MCF 10A (cell line): Measurements from ENCODE around the gene HSF4. TPM values are rescaled to one million over a fixed set of nuclear protein-coding genes. Genes with fewer than 3 reads are reported as not detected.

Experiments used
- BruUV-seq: library from RNA; stranded (reverse); fragments of 400-500 nt; replicated peaks from 2 replicates; lab custom pipeline; 2021; lab: Mats Ljungman, UMichigan
- CTCF ChIA-PET: fragments of 300-600 bp; sonication (Branson Sonifier 250); formaldehyde crosslinking; extraction: SDS; loops from one replicate; lab custom pipeline; 2021; ENCODE audit warnings: antibody characterized with exemption, inconsistent platforms; lab: Yijun Ruan, JAX
- POLR2A ChIA-PET: fragments of 300-600, 350-650 bp; sonication (Branson Sonifier 250); formaldehyde crosslinking; extraction: SDS; loops from one replicate; lab custom pipeline; 2020; ENCODE audit warnings: antibody characterized with exemption, inconsistent platforms; lab: Yijun Ruan, JAX
- DNase-seq: peaks from one replicate; pipeline ENCODE4 v3.0.0-alpha.2; 2018; ENCODE audit not compliant: unreplicated experiment
- H3K27ac Mint-ChIP-seq: one replicate; pipeline ENCODE4 v1.8.0; 2022; ENCODE audit warnings: mild to moderate bottlenecking, low read depth, mixed read lengths; ENCODE audit not compliant: unreplicated experiment
- H3K27me3 Mint-ChIP-seq: one replicate; pipeline ENCODE4 v1.8.0; 2022; ENCODE audit warnings: mixed read lengths; ENCODE audit not compliant: insufficient read depth, unreplicated experiment
- H3K36me3 Mint-ChIP-seq: one replicate; pipeline ENCODE4 v1.8.0; 2022; ENCODE audit warnings: mild to moderate bottlenecking, moderate library complexity, mixed read lengths; ENCODE audit not compliant: insufficient read depth, unreplicated experiment
- H3K4me1 Mint-ChIP-seq: one replicate; pipeline ENCODE4 v1.8.0; 2022; ENCODE audit warnings: mixed read lengths; ENCODE audit not compliant: insufficient read depth, unreplicated experiment
- H3K4me3 Mint-ChIP-seq: one replicate; pipeline ENCODE4 v1.8.0; 2022; ENCODE audit warnings: mild to moderate bottlenecking, moderate library complexity, mixed read lengths; ENCODE audit not compliant: unreplicated experiment
- H3K9me3 Mint-ChIP-seq: one replicate; pipeline ENCODE4 v1.8.0; 2022; ENCODE audit warnings: mixed read lengths; ENCODE audit not compliant: unreplicated experiment
- intact Hi-C: fragments of 100-400 bp; cut with micrococcal nuclease; formaldehyde crosslinking; loops from 2 replicates; pipeline ENCODE4 v1.14.1; 2022
- total RNA-seq: library from RNA; stranded (reverse); gene quantifications from 2 replicates; pipeline ENCODE4 v1.2.3, GENCODE V29; 2022
- TF ChIP-seq, protein P1 (sequence below): fragments of 200-600 bp; IDR thresholded peaks from one replicate; pipeline ENCODE4 v1.8.0; 2022; ENCODE audit warnings: antibody characterized with exemption, mild to moderate bottlenecking; ENCODE audit not compliant: unreplicated experiment

The HSF4 gene
- total RNA-seq, 1 experiment from 2014 or later: 34.3 TPM

DNA sequence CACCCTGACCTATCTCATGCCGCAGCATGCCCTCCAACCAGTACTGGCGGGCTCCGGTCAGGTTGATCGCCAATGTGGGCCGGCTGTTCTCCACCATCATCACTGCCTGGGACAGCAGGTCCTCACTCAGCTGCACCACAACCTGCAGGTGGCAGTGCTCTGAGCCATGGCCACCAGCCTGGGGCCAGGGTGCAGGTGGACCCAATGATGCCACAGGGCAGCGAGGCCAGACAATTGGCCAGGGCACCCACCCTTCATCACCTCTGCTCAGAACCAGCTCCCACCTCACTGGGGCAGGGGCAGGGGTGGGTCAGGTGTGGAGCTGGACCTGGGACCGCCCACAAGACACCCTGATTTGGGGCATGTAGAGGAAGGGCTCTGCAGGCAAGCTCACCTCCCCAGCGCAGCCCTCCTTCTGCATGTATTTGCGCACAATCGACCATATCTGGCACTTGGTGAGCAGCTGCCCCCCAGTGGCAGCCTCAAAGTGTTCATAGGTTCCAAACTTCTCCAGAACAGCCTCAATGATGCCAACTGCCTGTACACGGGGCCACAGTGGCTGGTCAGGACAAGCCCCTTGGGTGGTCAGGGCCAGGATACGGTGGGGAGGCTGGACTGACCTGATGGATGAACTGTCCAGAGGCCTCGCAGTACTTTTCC lies 15.0 kb downstream of the HSF4 start:
- POLR2A ChIA-PET: interaction anchor here (0.7 to 1.7 kb wide), 4 partner anchors 10 to 237 kb away, joined by 3 to 6 read pairs (median 3); partner anchors contain the start of gene NOL3
- no peak overlapping the region for H3K4me3 Mint-ChIP-seq
- no TSS peak for BruUV-seq
- TF ChIP-seq, protein P1, sequence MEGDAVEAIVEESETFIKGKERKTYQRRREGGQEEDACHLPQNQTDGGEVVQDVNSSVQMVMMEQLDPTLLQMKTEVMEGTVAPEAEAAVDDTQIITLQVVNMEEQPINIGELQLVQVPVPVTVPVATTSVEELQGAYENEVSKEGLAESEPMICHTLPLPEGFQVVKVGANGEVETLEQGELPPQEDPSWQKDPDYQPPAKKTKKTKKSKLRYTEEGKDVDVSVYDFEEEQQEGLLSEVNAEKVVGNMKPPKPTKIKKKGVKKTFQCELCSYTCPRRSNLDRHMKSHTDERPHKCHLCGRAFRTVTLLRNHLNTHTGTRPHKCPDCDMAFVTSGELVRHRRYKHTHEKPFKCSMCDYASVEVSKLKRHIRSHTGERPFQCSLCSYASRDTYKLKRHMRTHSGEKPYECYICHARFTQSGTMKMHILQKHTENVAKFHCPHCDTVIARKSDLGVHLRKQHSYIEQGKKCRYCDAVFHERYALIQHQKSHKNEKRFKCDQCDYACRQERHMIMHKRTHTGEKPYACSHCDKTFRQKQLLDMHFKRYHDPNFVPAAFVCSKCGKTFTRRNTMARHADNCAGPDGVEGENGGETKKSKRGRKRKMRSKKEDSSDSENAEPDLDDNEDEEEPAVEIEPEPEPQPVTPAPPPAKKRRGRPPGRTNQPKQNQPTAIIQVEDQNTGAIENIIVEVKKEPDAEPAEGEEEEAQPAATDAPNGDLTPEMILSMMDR: peak; percentile 2
- no peaks in the 10 kb centered on the region for H3K9me3 Mint-ChIP-seq
- H3K27ac Mint-ChIP-seq: no peak overlapping the region
- peaks cover 31% of the 10 kb centered on the region for H3K4me1 Mint-ChIP-seq
- intact Hi-C loops: loop anchor here (5.0 kb wide), 1 partner anchor 282 kb away; no protein-coding TSS in a partner anchor
- peaks cover 26% of the 10 kb centered on the region for H3K36me3 Mint-ChIP-seq
- no peaks in the 10 kb centered on the region for H3K27me3 Mint-ChIP-seq
- CTCF ChIA-PET: no interaction called here
- DNase-seq: no peak

DNA sequence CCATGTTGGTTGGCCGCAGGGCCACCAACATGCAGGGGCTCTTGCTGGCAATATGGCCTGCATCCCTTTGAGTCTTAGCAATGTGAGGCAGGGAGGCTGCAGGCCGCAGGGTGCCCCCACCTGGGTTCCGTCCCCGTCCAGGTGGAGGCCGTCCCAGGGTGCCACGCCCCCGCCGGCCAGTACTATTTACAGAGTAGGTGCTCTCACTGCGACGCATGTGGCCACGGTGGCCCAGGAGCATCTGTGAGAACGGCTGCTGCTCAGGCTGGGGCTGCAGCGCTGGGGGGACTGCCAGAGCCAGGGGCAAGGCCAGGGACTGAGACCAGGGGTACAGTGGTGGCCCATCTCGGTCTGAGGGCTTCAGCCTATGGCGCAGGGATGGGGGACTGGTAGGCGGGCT lies 15.6 kb downstream of the HSF4 start:
- H3K36me3 Mint-ChIP-seq: peaks cover 20% of the 10 kb centered on the region
- H3K4me3 Mint-ChIP-seq: no peak overlapping the region
- H3K27ac Mint-ChIP-seq: no peak overlapping the region
- ChIA-PET POLR2A (interaction anchor here (1.1 kb wide), 1 partner anchor 152 kb away, joined by 3 read pairs; no protein-coding TSS in a partner anchor), CTCF (interaction anchor here (2.0 kb wide), 1 partner anchor 19 kb away, joined by 10 read pairs; the partner anchor contains the start of genes FBXL8 and TRADD)
- no peaks in the 10 kb centered on the region for H3K9me3 Mint-ChIP-seq
- peaks cover 33% of the 10 kb centered on the region for H3K4me1 Mint-ChIP-seq
- TF ChIP-seq, protein P1: no peak
- no peaks in the 10 kb centered on the region for H3K27me3 Mint-ChIP-seq
- intact Hi-C loops: loop anchor here (5.0 kb wide), 1 partner anchor 283 kb away; no protein-coding TSS in a partner anchor
- no peak for DNase-seq
- BruUV-seq: no TSS peak

DNA sequence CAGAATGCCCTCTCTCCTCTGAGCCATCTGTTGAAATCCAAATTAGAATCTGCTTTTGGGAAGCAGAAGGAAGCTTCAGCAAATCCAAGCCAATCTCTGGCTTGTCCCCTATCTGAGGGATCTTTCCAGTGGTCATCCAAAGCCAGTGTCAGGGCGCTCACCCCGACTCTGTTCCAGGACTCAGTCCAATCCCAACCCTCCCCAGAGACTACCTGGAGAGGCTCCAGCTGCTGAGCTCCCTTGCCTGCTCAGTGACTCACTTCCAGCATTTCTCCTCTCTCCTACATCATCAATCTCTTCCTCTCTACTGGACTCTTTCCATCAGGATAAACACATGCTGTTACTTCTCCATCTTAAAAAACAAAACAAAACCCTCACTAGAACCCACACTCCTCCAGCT lies 16.8 kb downstream of the HSF4 start:
- BruUV-seq: no TSS peak
- Mint-ChIP-seq H3K9me3 (no peaks in the 10 kb centered on the region), H3K4me3 (no peak overlapping the region), H3K4me1 (peaks cover 26% of the 10 kb centered on the region), H3K27ac (no peak overlapping the region), H3K27me3 (no peaks in the 10 kb centered on the region), H3K36me3 (peaks cover 10% of the 10 kb centered on the region)
- peak; percentile 74 for DNase-seq
- intact Hi-C loops: loop anchor here (5.0 kb wide), 1 partner anchor 284 kb away; no protein-coding TSS in a partner anchor
- TF ChIP-seq, protein P1: no peak
- POLR2A ChIA-PET: interaction anchor here (0.6 to 4.9 kb wide), 7 partner anchors 11 to 234 kb away, joined by 3 to 24 read pairs (median 4); partner anchors contain the start of genes E2F4, FBXL8, PHAF1 and TRADD
- CTCF ChIA-PET: interaction anchor here (2.0 kb wide), 1 partner anchor 21 kb away, joined by 10 read pairs; the partner anchor contains the start of genes FBXL8 and TRADD

DNA sequence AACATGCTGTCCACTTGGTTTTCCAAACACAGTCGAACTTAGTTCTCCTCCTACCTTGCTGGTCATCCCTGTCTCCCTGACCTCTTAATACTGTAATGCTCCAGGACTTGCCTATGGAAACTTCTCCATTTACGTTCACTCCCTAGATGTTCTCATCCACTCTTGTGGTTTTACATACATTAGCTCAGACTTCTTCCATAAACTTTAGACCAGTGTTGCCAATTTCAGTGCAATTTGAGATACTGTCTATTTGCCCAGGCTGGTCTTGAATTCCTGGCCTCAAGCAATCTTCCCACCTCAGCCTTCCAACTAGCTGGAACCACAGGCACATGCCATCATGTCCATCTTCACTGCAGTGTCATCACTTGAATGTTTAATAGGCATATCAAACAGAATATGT lies 17.7 kb downstream of the HSF4 start:
- POLR2A ChIA-PET: interaction anchor here (1.3 to 4.9 kb wide), 8 partner anchors 8 to 65 kb away, joined by 4 to 46 read pairs (median 10); partner anchors contain the start of genes ELMO3, FBXL8, FHOD1 and NOL3
- no peak for DNase-seq
- H3K4me3 Mint-ChIP-seq: no peak overlapping the region
- CTCF ChIA-PET: interaction anchor here (0.6 to 2.0 kb wide), 5 partner anchors 9 to 188 kb away, joined by 3 to 10 read pairs (median 4); partner anchors contain the start of genes ELMO3, FBXL8 and TRADD
- H3K27me3 Mint-ChIP-seq: no peaks in the 10 kb centered on the region
- H3K4me1 Mint-ChIP-seq: peaks cover 20% of the 10 kb centered on the region
- no peaks in the 10 kb centered on the region for H3K9me3 Mint-ChIP-seq
- no peak overlapping the region for H3K27ac Mint-ChIP-seq
- intact Hi-C loops: loop anchor here (5.0 kb wide), 1 partner anchor 285 kb away; no protein-coding TSS in a partner anchor
- BruUV-seq: TSS peak; percentile 28
- H3K36me3 Mint-ChIP-seq: peaks cover 10% of the 10 kb centered on the region
- TF ChIP-seq, protein P1: no peak
